OCI-LY7 (cell line): Measurements from ENCODE around the gene VWDE. TPM values are rescaled to one million over a fixed set of nuclear protein-coding genes. Genes with fewer than 3 reads are reported as not detected.
"Not testable (repeated sequence)": the region's sequence is repeated elsewhere in the genome, so short reads cannot be mapped to it uniquely, and the experiment has no call there.

Source experiments
- BruUV-seq: library from RNA; stranded (reverse); fragments of 400-500 nt; replicated peaks from 2 replicates; lab custom pipeline; 2021; lab: Mats Ljungman, UMichigan
- CTCF ChIA-PET: fragments of 300-600 bp; sonication (Branson Sonifier 250); formaldehyde crosslinking; loops from one replicate; lab custom pipeline; 2022; ENCODE audit warnings: antibody characterized with exemption; ENCODE audit not compliant: unreplicated experiment; lab: Charles Lee
- POLR2A ChIA-PET: fragments of 300-600 bp; sonication (Branson Sonifier 250); formaldehyde crosslinking; loops from one replicate; lab custom pipeline; 2022; ENCODE audit warnings: antibody characterized with exemption; lab: Charles Lee
- DNase-seq: peaks from one replicate; pipeline ENCODE4 v3.0.0-alpha.2; 2015; ENCODE audit warnings: low spot score
- H2AFZ ChIP-seq: fragments of 200-600 bp; sonication (generic), shearing (Covaris generic); 2 replicates; pipeline ENCODE4 v1.6.1; 2014; ENCODE audit warnings: mild to moderate bottlenecking, antibody characterized with exemption, low read length, moderate library complexity
- H3K27ac ChIP-seq: fragments of 200-600 bp; sonication (generic); 2 replicates; pipeline ENCODE4 v1.5.1; 2014; ENCODE audit warnings: mixed run types, low read depth, mild to moderate bottlenecking, moderate library complexity, low read length, inconsistent platforms; ENCODE audit not compliant: poor library complexity, severe bottlenecking
- H3K36me3 ChIP-seq: fragments of 200-600 bp; sonication (generic); 2 replicates; pipeline ENCODE4 v1.6.1; 2014; ENCODE audit warnings: mild to moderate bottlenecking, antibody characterized with exemption, low read length, moderate library complexity, mixed read lengths; ENCODE audit not compliant: insufficient read depth
- H3K4me1 ChIP-seq: fragments of 200-600 bp; sonication (generic); 2 replicates; pipeline ENCODE4 v1.5.1; 2014; ENCODE audit warnings: mild to moderate bottlenecking, low read length; ENCODE audit not compliant: insufficient read depth, poor library complexity, severe bottlenecking
- H3K4me2 ChIP-seq: fragments of 200-600 bp; sonication (generic); 2 replicates; pipeline ENCODE4 v1.6.1; 2014; ENCODE audit warnings: mild to moderate bottlenecking, low read length
- H3K4me3 ChIP-seq: fragments of 200-600 bp; sonication (generic); 2 replicates; pipeline ENCODE4 v1.5.1; 2014; ENCODE audit warnings: mild to moderate bottlenecking, low read depth, low read length; ENCODE audit not compliant: poor library complexity, severe bottlenecking
- H3K79me2 ChIP-seq: fragments of 200-600 bp; sonication (generic); 2 replicates; pipeline ENCODE4 v1.6.1; 2016; ENCODE audit warnings: low read depth, mild to moderate bottlenecking, low read length, moderate library complexity, mixed read lengths; ENCODE audit not compliant: insufficient read depth
- H3K9me2 ChIP-seq: fragments of 200-600 bp; sonication (generic); 2 replicates; pipeline ENCODE4 v1.6.1; 2016; ENCODE audit warnings: mild to moderate bottlenecking, low read length, mixed read lengths; ENCODE audit not compliant: insufficient read depth
- H3K9me3 ChIP-seq: fragments of 200-600 bp; sonication (generic); 2 replicates; pipeline ENCODE4 v1.6.1; 2014; ENCODE audit warnings: mild to moderate bottlenecking, mixed run types, low read length, mixed read lengths
- H4K20me1 ChIP-seq: fragments of 200-600 bp; sonication (generic); 2 replicates; pipeline ENCODE4 v1.6.1; 2014; ENCODE audit warnings: mild to moderate bottlenecking, antibody characterized with exemption, low read length, moderate library complexity, mixed read lengths; ENCODE audit not compliant: insufficient read depth
- EZH2phosphoT487 ChIP-seq: fragments of 200-600 bp; sonication (generic); IDR thresholded peaks from 2 replicates; pipeline ENCODE4 v1.6.1; 2018; ENCODE audit warnings: low read depth, borderline replicate concordance, mild to moderate bottlenecking, mixed run types, antibody characterized with exemption, low read length, moderate library complexity, mixed read lengths
- intact Hi-C: fragments of 100-400 bp; cut with micrococcal nuclease; formaldehyde crosslinking; loops from one replicate; pipeline ENCODE4 v1.10.0; 2022; ENCODE audit not compliant: unreplicated experiment
- total RNA-seq, 2 experiments: library from RNA; depleted of rRNA in 1 of 2; stranded (reverse); fragments of >200 nt in 1 of 2; shearing (Covaris generic) in 1 of 2; gene quantifications; 2 replicates each; pipeline ENCODE4 v1.2.3, GENCODE V29; 2014 to 2022
- TF ChIP-seq, protein P1 (sequence below): fragments of 200-600 bp; sonication (generic); conservative IDR thresholded peaks from 2 replicates; pipeline ENCODE4 v1.5.1; 2014; ENCODE audit warnings: mild to moderate bottlenecking, antibody characterized with exemption, low read length, moderate library complexity, mixed read lengths

Gene VWDE
- total RNA-seq, 2 experiments from 2014 or later, result not detected

DNA sequence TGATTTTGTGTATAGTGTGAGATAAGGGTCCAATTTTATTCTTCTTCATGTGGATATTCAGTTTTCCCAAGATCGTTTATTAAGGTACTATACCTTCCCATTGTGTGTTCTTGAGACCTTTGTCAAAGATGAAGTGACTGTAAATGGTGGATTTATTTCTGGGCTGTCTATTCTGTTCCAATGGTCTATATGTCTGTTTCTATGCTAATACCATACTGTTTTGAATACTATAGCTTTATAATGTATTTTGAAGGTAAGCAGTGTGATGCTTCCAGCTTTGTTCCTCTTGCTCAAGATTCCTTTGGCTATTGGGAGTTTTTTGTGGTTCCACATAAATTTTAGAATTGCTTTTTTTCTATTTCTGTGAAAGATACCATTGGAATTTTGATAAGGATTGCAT, 8.7 kb upstream of the VWDE start:
- Histone ChIP-seq H3K4me2 (no peak overlapping the region), H3K9me2 (no peaks in the 10 kb centered on the region), H3K4me3 (no peak overlapping the region), H3K36me3 (no peaks in the 10 kb centered on the region), H3K79me2 (no peaks in the 10 kb centered on the region), H3K9me3 (no peaks in the 10 kb centered on the region), H4K20me1 (no peaks in the 10 kb centered on the region), H3K27ac (no peak overlapping the region), H2AFZ (no peak overlapping the region), H3K4me1 (no peaks in the 10 kb centered on the region)
- DNase-seq, result no peak
- intact Hi-C loops, result no loop called here
- BruUV-seq, result no TSS peak
- TF ChIP-seq, protein P1, sequence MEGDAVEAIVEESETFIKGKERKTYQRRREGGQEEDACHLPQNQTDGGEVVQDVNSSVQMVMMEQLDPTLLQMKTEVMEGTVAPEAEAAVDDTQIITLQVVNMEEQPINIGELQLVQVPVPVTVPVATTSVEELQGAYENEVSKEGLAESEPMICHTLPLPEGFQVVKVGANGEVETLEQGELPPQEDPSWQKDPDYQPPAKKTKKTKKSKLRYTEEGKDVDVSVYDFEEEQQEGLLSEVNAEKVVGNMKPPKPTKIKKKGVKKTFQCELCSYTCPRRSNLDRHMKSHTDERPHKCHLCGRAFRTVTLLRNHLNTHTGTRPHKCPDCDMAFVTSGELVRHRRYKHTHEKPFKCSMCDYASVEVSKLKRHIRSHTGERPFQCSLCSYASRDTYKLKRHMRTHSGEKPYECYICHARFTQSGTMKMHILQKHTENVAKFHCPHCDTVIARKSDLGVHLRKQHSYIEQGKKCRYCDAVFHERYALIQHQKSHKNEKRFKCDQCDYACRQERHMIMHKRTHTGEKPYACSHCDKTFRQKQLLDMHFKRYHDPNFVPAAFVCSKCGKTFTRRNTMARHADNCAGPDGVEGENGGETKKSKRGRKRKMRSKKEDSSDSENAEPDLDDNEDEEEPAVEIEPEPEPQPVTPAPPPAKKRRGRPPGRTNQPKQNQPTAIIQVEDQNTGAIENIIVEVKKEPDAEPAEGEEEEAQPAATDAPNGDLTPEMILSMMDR, result no peak
- no peak for TF ChIP-seq EZH2phosphoT487
- ChIA-PET CTCF (no interaction called here), POLR2A (no interaction called here)

DNA sequence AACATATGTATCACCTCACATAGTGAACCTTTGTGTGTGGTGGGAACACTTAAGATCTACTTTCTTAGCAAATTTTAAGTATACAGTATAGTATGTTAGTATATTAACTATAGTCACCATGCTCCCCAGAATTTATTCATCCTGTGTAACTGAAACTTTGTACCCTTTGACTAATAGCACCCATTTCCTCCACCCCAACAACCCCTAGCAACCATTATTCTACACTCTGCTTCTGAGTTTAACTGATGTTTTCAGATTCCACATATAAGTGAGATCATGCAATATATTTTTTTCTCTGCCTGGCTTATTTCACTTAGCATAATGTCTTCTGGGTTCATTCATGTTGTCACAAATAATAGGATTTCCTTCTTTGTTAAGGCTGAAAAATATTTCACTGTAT, 6.9 kb upstream of the VWDE start:
- Histone ChIP-seq H3K9me3 (no peaks in the 10 kb centered on the region), H4K20me1 (no peaks in the 10 kb centered on the region), H3K9me2 (no peaks in the 10 kb centered on the region), H3K79me2 (no peaks in the 10 kb centered on the region), H3K27ac (no peak overlapping the region), H3K36me3 (no peaks in the 10 kb centered on the region), H3K4me3 (no peak overlapping the region), H3K4me2 (no peak overlapping the region), H3K4me1 (no peaks in the 10 kb centered on the region), H2AFZ (no peak overlapping the region)
- intact Hi-C loops, result no loop called here
- CTCF ChIA-PET, result no interaction called here
- no TSS peak for BruUV-seq
- TF ChIP-seq, protein P1, result no peak
- no peak for TF ChIP-seq EZH2phosphoT487
- DNase-seq, result no peak
- POLR2A ChIA-PET, result no interaction called here

DNA sequence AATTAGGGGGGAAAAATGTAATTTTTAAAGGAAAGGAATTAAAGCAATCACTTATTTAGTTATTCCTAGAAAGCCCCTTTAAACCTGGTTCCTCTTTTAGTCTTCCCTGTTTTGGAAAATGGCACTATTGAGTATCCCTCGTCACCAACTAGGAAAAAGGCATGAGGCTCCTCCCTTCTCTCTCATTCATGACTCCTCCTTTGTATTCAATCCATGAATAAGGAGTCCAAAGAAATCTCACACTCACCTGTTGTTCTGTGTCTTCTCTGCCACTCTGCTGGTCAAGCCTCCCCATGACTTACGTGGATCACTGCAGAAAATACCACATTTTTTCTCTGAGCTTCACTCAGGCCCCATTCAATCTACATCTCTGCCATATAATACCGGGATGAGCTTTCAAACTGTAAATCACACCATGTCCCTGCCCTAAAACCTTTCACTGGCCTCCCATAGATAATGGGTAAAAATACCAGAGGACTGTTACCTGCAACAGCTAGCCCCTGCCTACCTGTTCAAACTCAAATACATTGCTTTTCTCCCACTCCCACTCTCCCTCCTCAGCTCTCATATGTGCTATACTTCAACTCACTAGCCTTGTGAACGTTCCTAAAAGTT, 5.5 kb upstream of the VWDE start:
- Histone ChIP-seq H3K79me2 (no peaks in the 10 kb centered on the region), H2AFZ (no peak overlapping the region), H3K4me2 (no peak overlapping the region), H3K9me3 (no peaks in the 10 kb centered on the region), H3K4me1 (no peaks in the 10 kb centered on the region), H4K20me1 (no peaks in the 10 kb centered on the region), H3K36me3 (no peaks in the 10 kb centered on the region), H3K27ac (no peak overlapping the region), H3K4me3 (no peak overlapping the region), H3K9me2 (no peaks in the 10 kb centered on the region)
- DNase-seq, result no peak
- intact Hi-C loops, result no loop called here
- POLR2A ChIA-PET, result interaction anchor here (0.6 kb wide), 1 partner anchor 538 kb away, joined by 3 read pairs; no protein-coding TSS in a partner anchor
- CTCF ChIA-PET, result no interaction called here
- no TSS peak for BruUV-seq
- no peak for TF ChIP-seq EZH2phosphoT487
- TF ChIP-seq, protein P1, result no peak

- H3K4me2 ChIP-seq, H3K36me3 ChIP-seq, BruUV-seq, H3K9me2 ChIP-seq, H3K27ac ChIP-seq, H2AFZ ChIP-seq, CTCF ChIA-PET, intact Hi-C loops, POLR2A ChIA-PET, H3K79me2 ChIP-seq, H4K20me1 ChIP-seq, H3K4me3 ChIP-seq, DNase-seq, H3K4me1 ChIP-seq, H3K9me3 ChIP-seq: not testable (repeated sequence)
Observed at GRCh38 chr7:12407652-12408051, 4.0 kb upstream of the VWDE start.
